HL-60 (cell line): Measurements from ENCODE around the gene ITGAL.

Experiments used
- CTCF ChIP-seq: IDR thresholded peaks from one replicate; pipeline ENCODE4 v1.5.1; 2011; ENCODE audit warnings: low read length, control low read depth, inconsistent platforms; ENCODE audit not compliant: insufficient read depth
- SPI1 ChIP-seq: IDR thresholded peaks from 2 replicates; pipeline ENCODE4 v1.6.1; 2012; ENCODE audit warnings: low read depth, mild to moderate bottlenecking, borderline replicate concordance

GRCh38 chr16:30444231-30445148 lies 28.1 kb upstream of the ITGAL start:
- TF ChIP-seq CTCF (no peak), SPI1 (no peak)
